GM21723 (cell line): ENCODE measurements around the gene PCSK5.
"Not testable (repeated sequence)": the region's sequence is repeated elsewhere in the genome, so short reads cannot be mapped to it uniquely, and the experiment has no call there.

ENCODE experiments used
- ATAC-seq: cut with Tn5 transposase; IDR thresholded peaks from one replicate; pipeline ENCODE4 v1.9.1; 2021; ENCODE audit warnings: mild to moderate bottlenecking, moderate library complexity; ENCODE audit not compliant: unreplicated experiment

Gene PCSK5

GRCh38 chr9:75890472-75891276 is at the start of gene PCSK5:
Gene PCSK5 (plus strand): TSS chr9:75890673. CDS start chr9:75891182, 509 bp downstream.
- ATAC-seq = peak; percentile 79

GRCh38 chr9:75844321-75844720 is 46.2 kb upstream of the PCSK5 start:
- no peak for ATAC-seq

GRCh38 chr9:75845806-75846205 is 44.7 kb upstream of the PCSK5 start:
- no peak for ATAC-seq

- no peak for ATAC-seq
Observed at GRCh38 chr9:75847085-75847484, 43.4 kb upstream of the PCSK5 start.

- ATAC-seq = no peak
Observed at GRCh38 chr9:75850459-75851200, 39.8 kb upstream of the PCSK5 start.

GRCh38 chr9:75851917-75852316 is 38.6 kb upstream of the PCSK5 start:
- no peak for ATAC-seq

- ATAC-seq = no peak
Observed at GRCh38 chr9:75852746-75853145, 37.7 kb upstream of the PCSK5 start.

GRCh38 chr9:75855509-75855908 is 35.0 kb upstream of the PCSK5 start:
- no peak for ATAC-seq

- ATAC-seq = no peak
Observed at GRCh38 chr9:75858497-75859092, 31.9 kb upstream of the PCSK5 start.

- ATAC-seq = no peak
Observed at GRCh38 chr9:75864266-75864665, 26.2 kb upstream of the PCSK5 start.

- ATAC-seq = no peak
Observed at GRCh38 chr9:75866273-75866871, 24.1 kb upstream of the PCSK5 start.

GRCh38 chr9:75868526-75868925 is 21.9 kb upstream of the PCSK5 start:
- not testable (repeated sequence) for ATAC-seq

GRCh38 chr9:75869236-75869635 is 21.2 kb upstream of the PCSK5 start:
- ATAC-seq = no peak

- no peak for ATAC-seq
Observed at GRCh38 chr9:75870450-75870849, 20.0 kb upstream of the PCSK5 start.

- ATAC-seq = no peak
Observed at GRCh38 chr9:75871624-75872023, 18.8 kb upstream of the PCSK5 start.

GRCh38 chr9:75873712-75874111 is 16.8 kb upstream of the PCSK5 start:
- no peak for ATAC-seq

- no peak for ATAC-seq
Observed at GRCh38 chr9:75876999-75877640, 13.4 kb upstream of the PCSK5 start.

- ATAC-seq = no peak
Observed at GRCh38 chr9:75878488-75878860, 12.0 kb upstream of the PCSK5 start.

- ATAC-seq = no peak
Observed at GRCh38 chr9:75880618-75881017, 9.9 kb upstream of the PCSK5 start.

GRCh38 chr9:75881761-75882160 is 8.7 kb upstream of the PCSK5 start:
- no peak for ATAC-seq

GRCh38 chr9:75885652-75886051 is 4.8 kb upstream of the PCSK5 start:
- ATAC-seq = no peak
